Activated CD8-positive, alpha-beta memory T cell treated with anti-CD3 and anti-CD28 coated beads, Interleukin-2, amount 10 ng/mL, durations not matched to agents 7 days and 5 days (primary cell): Measurements from ENCODE around the gene ZBTB12. TPM values are rescaled to one million over a fixed set of nuclear protein-coding genes. Genes with fewer than 3 reads are reported as not detected.
A peak's percentile ranks its signal among the peaks of the same experiment; 100 is the strongest.
"Not testable (repeated sequence)": the region's sequence is repeated elsewhere in the genome, so short reads cannot be mapped to it uniquely, and the experiment has no call there.

Experiments used
- ATAC-seq: fragments of 150-1000 bp; cut with Tn5 transposase; one replicate; pipeline ENCODE4 v1.10.0; 2021; ENCODE audit warnings: moderate library complexity
- CTCF ChIA-PET: fragments of 350-600 bp; sonication (Branson Sonifier 250); formaldehyde crosslinking; loops from one replicate; lab custom pipeline; 2021; ENCODE audit warnings: antibody characterized with exemption; lab: Charles Lee
- DNase-seq: peaks from one replicate; pipeline ENCODE4 v3.0.0-alpha.2; 2020
- H3K27ac Mint-ChIP-seq: one replicate; pipeline ENCODE4 v1.8.0; 2021; ENCODE audit warnings: mild to moderate bottlenecking, mixed read lengths
- H3K27me3 Mint-ChIP-seq: one replicate; pipeline ENCODE4 v1.8.0; 2021; ENCODE audit warnings: mixed read lengths
- H3K36me3 Mint-ChIP-seq: one replicate; pipeline ENCODE4 v1.8.0; 2021; ENCODE audit warnings: mild to moderate bottlenecking, mixed read lengths
- H3K4me1 Mint-ChIP-seq: one replicate; pipeline ENCODE4 v1.8.0; 2021; ENCODE audit warnings: mixed read lengths
- H3K4me3 Mint-ChIP-seq: one replicate; pipeline ENCODE4 v1.8.0; 2021; ENCODE audit warnings: mild to moderate bottlenecking, moderate library complexity, mixed read lengths
- H3K9me3 Mint-ChIP-seq: one replicate; pipeline ENCODE4 v1.8.0; 2022; ENCODE audit warnings: low read depth, mixed read lengths
- total RNA-seq, 2 experiments: library from RNA; stranded (reverse); gene quantifications; one replicate each; pipeline ENCODE4 v1.2.3, GENCODE V29; 2021

Gene ZBTB12
- total RNA-seq, 2 experiments from 2014 or later: 1.5 to 3.3 TPM

DNA sequence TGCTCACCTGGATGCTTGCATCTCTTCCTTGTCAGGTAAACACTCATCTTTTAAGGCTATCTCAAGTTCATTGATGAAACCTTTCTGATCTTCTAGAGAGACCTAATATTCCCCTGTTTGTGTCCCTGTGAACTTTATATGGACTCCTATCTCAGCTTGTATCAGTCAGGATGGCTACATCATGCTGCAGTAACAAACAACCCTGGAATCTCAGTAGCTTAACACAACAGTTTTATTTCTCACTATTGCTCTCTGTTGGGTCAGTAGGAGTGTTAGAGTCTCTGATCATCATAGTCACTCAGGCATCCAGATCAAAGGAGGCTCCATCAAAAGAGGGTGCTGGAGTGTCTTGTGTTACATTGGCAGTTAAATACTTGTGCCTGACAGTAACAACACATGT lies 13.5 kb upstream of the ZBTB12 start:
- Mint-ChIP-seq H3K27me3 (no peaks in the 10 kb centered on the region), H3K36me3 (no peaks in the 10 kb centered on the region), H3K27ac (no peak overlapping the region), H3K9me3 (no peaks in the 10 kb centered on the region), H3K4me3 (no peak overlapping the region), H3K4me1 (peaks cover 10% of the 10 kb centered on the region)
- CTCF ChIA-PET: no interaction called here
- ATAC-seq (no peak), DNase-seq (no peak)

DNA sequence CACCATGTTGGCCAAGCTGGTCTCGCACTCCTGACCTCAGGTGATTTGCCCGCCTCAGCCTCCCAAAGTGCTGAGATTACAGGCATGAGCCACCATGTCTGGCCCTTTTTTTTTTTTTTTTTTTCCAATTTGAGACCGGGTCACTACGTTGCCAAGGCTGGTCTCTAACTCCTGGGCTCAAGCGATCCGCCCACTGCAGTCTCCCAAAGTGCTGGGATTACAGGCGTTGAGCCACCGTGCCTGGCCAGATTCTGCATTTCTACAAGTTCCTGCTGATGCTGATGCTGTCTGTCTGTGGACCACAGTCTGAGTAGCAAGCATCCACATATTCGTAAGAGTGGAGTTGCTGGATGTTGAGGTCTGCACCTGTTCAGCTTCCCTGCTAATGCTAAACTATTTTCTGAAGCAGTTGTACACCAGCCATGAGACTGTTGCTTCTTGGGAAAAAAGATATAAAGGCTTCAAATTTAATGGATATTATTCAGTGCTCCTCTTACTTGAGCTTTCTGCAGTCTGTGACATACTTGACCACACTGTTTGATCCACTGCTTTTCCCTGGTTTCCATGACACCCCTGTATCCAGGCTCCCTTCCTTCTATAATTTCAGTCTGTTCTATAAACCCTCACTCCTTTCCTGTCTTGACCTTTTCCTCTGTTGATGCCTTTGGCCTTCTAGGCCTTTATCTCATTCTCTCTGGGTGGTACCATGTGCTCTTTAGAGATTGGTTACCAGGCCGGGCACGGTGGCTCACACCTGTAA lies 10.1 kb upstream of the ZBTB12 start:
- H3K9me3 Mint-ChIP-seq: no peaks in the 10 kb centered on the region
- no peaks in the 10 kb centered on the region for H3K36me3 Mint-ChIP-seq
- ATAC-seq: no peak
- CTCF ChIA-PET: no interaction called here
- peaks cover 25% of the 10 kb centered on the region for H3K4me1 Mint-ChIP-seq
- no peaks in the 10 kb centered on the region for H3K27me3 Mint-ChIP-seq
- H3K4me3 Mint-ChIP-seq: no peak overlapping the region
- no peak overlapping the region for H3K27ac Mint-ChIP-seq
- DNase-seq: no peak

DNA sequence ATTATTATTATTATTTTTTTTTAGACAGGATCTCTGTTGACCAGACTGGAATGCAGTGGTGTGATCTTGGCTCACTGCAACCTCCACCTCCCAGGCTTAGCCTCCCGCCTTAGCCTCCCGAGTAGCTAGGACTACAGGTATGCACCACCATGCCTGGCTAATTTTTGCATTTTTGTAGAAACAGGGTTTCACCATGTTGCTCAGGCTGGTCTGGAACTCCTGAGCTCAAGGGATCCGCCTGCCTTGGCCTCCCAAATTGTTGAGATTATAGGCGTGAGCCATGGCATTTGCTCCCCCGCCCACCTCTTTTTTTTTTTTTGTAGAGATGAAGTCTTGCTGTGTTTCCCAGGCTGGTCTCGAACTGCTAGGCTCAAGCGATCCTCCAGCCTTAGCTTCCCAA lies 7.4 kb upstream of the ZBTB12 start:
- H3K4me1 Mint-ChIP-seq: peaks cover 25% of the 10 kb centered on the region
- DNase-seq, H3K36me3 Mint-ChIP-seq, ATAC-seq, H3K9me3 Mint-ChIP-seq, H3K4me3 Mint-ChIP-seq, H3K27me3 Mint-ChIP-seq, H3K27ac Mint-ChIP-seq: not testable (repeated sequence)
- CTCF ChIA-PET: interaction anchor here (0.6 to 1.2 kb wide), 3 partner anchors 11 to 43 kb away, joined by 3 read pairs; no protein-coding TSS in a partner anchor

DNA sequence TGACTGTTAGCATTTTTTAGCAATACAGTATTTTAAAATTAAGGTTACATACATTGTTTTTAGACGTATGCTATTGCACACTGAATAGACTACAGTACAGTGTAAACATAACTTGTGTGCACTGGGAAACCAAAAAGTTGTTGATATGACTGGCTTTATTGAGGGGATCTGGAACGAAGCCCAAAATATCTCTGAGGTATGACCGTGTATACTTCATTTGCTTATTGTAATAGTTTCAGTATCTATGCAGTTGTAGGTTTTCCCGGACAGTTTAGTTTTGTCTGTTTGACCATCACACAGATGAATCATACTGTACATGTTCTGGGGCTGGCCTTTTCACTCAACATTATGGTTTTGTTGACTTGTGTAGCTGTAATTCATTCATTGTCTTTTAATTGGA lies 6.9 kb upstream of the ZBTB12 start:
- peak overlapping the region; percentile 42 for H3K27ac Mint-ChIP-seq
- H3K9me3 Mint-ChIP-seq: no peaks in the 10 kb centered on the region
- ATAC-seq: peak; percentile 56
- peaks cover 25% of the 10 kb centered on the region for H3K4me1 Mint-ChIP-seq
- H3K36me3 Mint-ChIP-seq: no peaks in the 10 kb centered on the region
- H3K27me3 Mint-ChIP-seq: peaks cover 12% of the 10 kb centered on the region
- CTCF ChIA-PET: interaction anchor here (0.6 to 2.4 kb wide), 5 partner anchors 10 to 239 kb away, joined by 3 to 8 read pairs (median 3); no protein-coding TSS in a partner anchor
- H3K4me3 Mint-ChIP-seq: no peak overlapping the region
- DNase-seq: no peak

DNA sequence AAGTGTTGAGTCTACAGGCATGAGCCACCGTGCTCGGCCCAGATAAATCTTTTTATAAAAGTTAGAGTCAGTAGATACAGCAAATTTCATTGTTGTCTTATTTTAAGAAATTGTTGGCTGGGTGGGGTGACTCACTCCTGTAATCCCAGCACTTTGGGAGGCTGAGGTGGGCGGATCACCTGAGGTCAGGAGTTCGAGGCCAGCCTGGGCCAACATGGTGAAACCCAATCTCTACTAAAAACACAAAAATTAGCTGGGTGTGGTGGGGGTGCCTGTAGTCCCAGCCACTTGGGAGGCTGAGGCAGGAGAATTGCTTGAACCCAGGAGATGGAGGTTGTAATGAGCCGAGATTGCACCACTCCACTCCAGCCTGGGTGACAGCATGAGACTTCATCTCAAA lies 6.4 kb upstream of the ZBTB12 start:
- CTCF ChIA-PET: interaction anchor here (0.6 to 2.4 kb wide), 3 partner anchors 19 to 240 kb away, joined by 3 to 9 read pairs (median 8); no protein-coding TSS in a partner anchor
- H3K4me1 Mint-ChIP-seq: peaks cover 25% of the 10 kb centered on the region
- H3K4me3 Mint-ChIP-seq, DNase-seq, H3K9me3 Mint-ChIP-seq, H3K36me3 Mint-ChIP-seq, ATAC-seq: not testable (repeated sequence)
- H3K27ac Mint-ChIP-seq: peak overlapping the region; percentile 42
- peaks cover 15% of the 10 kb centered on the region for H3K27me3 Mint-ChIP-seq

DNA sequence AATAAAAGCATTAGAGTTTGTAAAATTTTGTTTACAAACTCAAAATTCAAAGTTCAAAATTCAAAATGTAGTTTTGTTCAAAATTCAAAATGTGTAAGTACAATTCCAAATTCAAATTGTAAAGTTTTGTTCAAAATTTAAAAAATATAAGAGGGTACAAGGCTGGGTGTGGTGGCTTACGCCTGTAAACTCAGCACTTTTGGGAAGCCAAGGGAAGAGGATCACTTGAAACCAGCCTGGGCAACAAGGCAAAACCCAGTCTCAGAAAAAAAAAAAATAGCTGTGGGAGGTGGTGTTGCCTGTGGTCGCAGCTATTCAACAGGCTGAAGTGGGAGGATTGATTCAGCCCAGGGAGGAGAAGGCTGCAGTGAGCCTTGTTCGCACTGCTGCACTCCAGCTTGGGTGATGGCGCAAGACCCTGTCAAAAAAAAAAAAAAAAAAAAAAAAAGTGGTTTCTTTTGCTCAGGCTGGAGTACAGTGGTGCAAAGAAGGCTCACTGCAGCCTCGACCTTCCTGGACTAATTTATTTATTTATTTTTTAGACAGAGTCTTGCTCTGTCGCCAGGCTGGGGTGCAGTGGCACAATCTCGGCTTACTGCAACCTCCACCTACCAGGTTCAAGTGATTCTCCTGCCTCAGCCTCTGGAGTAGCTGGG lies 5.4 kb upstream of the ZBTB12 start:
- Mint-ChIP-seq H3K27me3 (peaks cover 24% of the 10 kb centered on the region), H3K4me1 (peaks cover 32% of the 10 kb centered on the region), H3K36me3 (no peaks in the 10 kb centered on the region), H3K4me3 (no peak overlapping the region), H3K27ac (no peak overlapping the region), H3K9me3 (no peaks in the 10 kb centered on the region)
- DNase-seq: no peak
- CTCF ChIA-PET: interaction anchor here (1.2 to 2.4 kb wide), 3 partner anchors 15 to 45 kb away, joined by 3 to 9 read pairs (median 8); no protein-coding TSS in a partner anchor
- no peak for ATAC-seq

DNA sequence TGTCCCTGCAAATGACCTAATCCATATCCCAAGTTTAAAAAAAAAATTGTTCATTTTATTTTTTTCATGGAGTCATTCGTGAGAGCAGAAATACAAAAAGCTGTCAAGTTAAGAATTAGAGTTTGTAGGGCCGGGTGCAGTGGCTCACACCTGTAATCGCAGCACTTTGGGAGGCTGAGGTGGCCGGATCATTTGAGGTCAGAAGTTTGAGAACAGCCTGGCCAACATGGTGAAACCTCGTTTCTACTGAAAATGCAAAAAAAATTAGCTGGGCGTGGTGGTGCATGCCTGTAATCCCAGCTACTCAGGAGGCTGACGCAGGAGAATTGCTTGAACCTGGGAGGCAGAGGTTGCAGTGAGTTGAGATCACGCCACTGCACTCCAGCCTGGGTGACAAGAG lies 4.8 kb upstream of the ZBTB12 start:
- DNase-seq, H3K4me3 Mint-ChIP-seq, ATAC-seq, H3K36me3 Mint-ChIP-seq, H3K27ac Mint-ChIP-seq, H3K9me3 Mint-ChIP-seq: not testable (repeated sequence)
- CTCF ChIA-PET: interaction anchor here (1.2 to 2.4 kb wide), 3 partner anchors 15 to 46 kb away, joined by 3 to 9 read pairs (median 8); no protein-coding TSS in a partner anchor
- H3K4me1 Mint-ChIP-seq: peaks cover 29% of the 10 kb centered on the region
- peaks cover 24% of the 10 kb centered on the region for H3K27me3 Mint-ChIP-seq

DNA sequence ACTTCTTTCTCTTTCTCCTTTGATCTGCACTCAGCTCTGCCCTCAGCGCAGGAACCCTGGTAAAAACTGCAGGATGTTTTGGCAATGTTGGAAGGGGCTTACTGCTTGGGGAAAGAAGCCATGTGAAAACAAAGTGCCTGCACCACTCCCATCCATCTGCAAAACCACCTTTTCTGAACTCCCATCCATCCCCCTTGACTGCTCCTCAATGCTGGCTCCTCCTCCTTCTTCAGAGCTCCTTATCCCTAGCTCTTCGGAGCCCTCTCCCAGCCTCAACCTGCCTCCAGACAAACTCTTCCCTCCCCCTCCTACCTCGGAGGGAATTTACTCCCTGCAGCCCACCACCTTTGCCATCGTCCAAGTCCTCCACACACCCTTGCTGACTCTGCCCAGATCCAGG lies 4.2 kb upstream of the ZBTB12 start:
- H3K36me3 Mint-ChIP-seq: no peaks in the 10 kb centered on the region
- H3K4me1 Mint-ChIP-seq: peaks cover 27% of the 10 kb centered on the region
- no peak overlapping the region for H3K4me3 Mint-ChIP-seq
- H3K27ac Mint-ChIP-seq: no peak overlapping the region
- H3K27me3 Mint-ChIP-seq: peaks cover 24% of the 10 kb centered on the region
- ATAC-seq: no peak
- CTCF ChIA-PET: interaction anchor here (1.1 to 2.4 kb wide), 3 partner anchors 17 to 52 kb away, joined by 3 to 9 read pairs (median 8); no protein-coding TSS in a partner anchor
- no peak for DNase-seq
- no peaks in the 10 kb centered on the region for H3K9me3 Mint-ChIP-seq

DNA sequence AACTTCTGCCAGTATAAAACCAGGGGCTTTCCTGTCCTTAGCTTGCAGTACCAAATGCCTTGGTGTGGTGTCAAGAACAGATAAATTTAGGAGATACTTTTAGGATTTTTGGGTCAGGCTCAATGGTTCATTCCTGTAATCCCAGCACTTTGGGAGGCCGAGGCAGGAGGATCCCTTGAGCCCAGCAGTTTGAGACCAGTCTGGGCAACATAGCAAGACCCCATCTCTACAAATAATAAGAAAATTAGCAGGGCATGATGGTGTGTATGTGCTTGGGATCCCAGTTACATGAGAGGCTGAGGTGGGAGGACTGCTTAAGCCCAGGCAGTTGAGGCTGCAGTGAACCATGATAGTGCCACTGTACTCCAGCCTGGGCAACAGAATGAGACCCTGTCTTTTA lies 3.2 kb upstream of the ZBTB12 start:
- DNase-seq (no peak), ATAC-seq (no peak)
- CTCF ChIA-PET: interaction anchor here (1.0 to 1.1 kb wide), 3 partner anchors 13 to 53 kb away, joined by 3 read pairs; no protein-coding TSS in a partner anchor
- Mint-ChIP-seq H3K27me3 (peaks cover 24% of the 10 kb centered on the region), H3K27ac (no peak overlapping the region), H3K9me3 (no peaks in the 10 kb centered on the region), H3K4me1 (peaks cover 29% of the 10 kb centered on the region), H3K4me3 (no peak overlapping the region), H3K36me3 (no peaks in the 10 kb centered on the region)

DNA sequence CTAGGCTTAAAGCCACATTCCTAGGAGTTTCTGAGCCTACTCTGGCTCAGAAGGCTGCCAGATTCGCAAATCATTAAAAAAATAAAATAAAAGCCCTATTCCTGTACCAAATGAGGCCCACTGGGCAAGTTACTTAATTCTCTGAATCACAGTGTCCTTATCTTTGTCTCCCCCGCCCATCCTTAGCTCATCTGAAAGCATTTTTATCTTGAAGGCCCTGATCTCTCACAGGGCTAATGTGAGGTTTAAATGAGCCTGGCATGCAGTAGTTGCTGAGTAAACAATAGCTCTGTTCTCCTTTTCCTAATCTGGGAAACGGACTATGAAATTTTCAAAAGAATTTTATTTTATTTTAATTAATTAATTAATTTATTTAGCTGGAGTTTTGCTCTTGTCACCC lies 2.1 kb upstream of the ZBTB12 start:
- no peaks in the 10 kb centered on the region for H3K9me3 Mint-ChIP-seq
- H3K27me3 Mint-ChIP-seq: peaks cover 24% of the 10 kb centered on the region
- no peak overlapping the region for H3K27ac Mint-ChIP-seq
- peaks cover 1% of the 10 kb centered on the region for H3K36me3 Mint-ChIP-seq
- ATAC-seq (no peak), DNase-seq (no peak)
- CTCF ChIA-PET: interaction anchor here (1.0 kb wide), 1 partner anchor 14 kb away, joined by 3 read pairs; no protein-coding TSS in a partner anchor
- peaks cover 34% of the 10 kb centered on the region for H3K4me1 Mint-ChIP-seq
- H3K4me3 Mint-ChIP-seq: no peak overlapping the region

DNA sequence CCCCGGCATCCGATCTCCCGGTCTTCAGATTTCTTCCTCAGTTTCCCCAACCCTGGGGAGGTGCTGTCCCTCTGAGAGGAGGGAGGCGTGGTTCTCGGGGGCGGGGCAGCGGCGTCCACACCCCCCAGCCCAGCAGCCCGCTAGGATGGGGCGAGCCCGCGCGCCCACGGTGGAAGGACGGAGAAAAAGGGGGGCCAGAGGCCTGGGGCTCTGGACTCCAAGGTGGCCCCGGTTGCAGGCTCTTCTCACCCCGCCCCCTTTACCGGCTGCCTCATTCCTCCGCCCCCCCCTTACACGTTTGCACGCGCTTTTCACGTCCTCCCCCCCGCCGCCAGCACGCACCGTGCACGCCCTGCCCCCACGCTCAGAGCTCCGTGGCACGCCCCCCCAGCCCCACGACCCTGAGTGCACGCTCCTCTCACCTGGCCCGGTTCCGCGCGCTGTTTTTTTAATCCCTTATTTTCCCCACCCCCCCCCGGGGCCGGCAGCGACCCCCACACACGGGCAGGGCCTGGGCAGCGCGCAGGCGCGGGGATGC lies 402 bp downstream of the ZBTB12 start:
- peaks cover 23% of the 10 kb centered on the region for H3K27me3 Mint-ChIP-seq
- CTCF ChIA-PET: no interaction called here
- H3K4me3 Mint-ChIP-seq: peak overlapping the region; percentile 60
- no peak overlapping the region for H3K27ac Mint-ChIP-seq
- no peak for ATAC-seq
- peak; percentile 71 for DNase-seq
- peaks cover 38% of the 10 kb centered on the region for H3K4me1 Mint-ChIP-seq
- H3K9me3 Mint-ChIP-seq: no peaks in the 10 kb centered on the region
- peaks cover 1% of the 10 kb centered on the region for H3K36me3 Mint-ChIP-seq

DNA sequence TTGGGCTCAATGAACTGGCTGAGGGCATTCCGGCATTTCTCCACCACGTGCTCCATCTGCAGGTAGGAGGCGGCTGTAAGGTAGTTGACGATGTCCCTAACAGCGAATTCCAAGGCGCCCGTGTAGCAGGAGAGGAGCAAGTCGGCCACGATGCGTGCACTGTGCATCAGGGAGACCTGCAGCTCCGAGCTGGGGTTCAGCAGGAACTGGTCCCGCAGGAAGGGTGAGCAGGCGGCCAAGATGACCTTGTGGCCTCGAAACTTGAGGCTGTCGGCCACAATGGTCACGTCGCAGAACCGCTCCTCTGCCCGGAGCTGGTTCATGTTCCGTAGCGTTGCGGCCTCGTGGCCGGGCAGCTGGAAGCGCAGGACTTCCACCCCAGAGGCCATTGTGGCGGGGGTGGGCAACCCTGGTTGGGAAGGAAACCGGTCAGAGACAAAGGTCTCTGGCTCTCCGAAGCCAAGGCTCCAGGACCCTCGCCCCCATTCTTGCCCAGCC lies 920 bp downstream of the ZBTB12 start:
- Mint-ChIP-seq H3K9me3 (no peaks in the 10 kb centered on the region), H3K27ac (no peak overlapping the region), H3K36me3 (peaks cover 1% of the 10 kb centered on the region), H3K27me3 (peaks cover 18% of the 10 kb centered on the region), H3K4me3 (peak overlapping the region; percentile 60), H3K4me1 (peaks cover 43% of the 10 kb centered on the region)
- peak; percentile 45 for DNase-seq
- CTCF ChIA-PET: no interaction called here
- no peak for ATAC-seq
